Measurements from ENCODE around the gene CLEC19A.
"Not testable (repeated sequence)": the region's sequence is repeated elsewhere in the genome, so short reads cannot be mapped to it uniquely, and the experiment has no call there.

CLEC19A gene

DNA sequence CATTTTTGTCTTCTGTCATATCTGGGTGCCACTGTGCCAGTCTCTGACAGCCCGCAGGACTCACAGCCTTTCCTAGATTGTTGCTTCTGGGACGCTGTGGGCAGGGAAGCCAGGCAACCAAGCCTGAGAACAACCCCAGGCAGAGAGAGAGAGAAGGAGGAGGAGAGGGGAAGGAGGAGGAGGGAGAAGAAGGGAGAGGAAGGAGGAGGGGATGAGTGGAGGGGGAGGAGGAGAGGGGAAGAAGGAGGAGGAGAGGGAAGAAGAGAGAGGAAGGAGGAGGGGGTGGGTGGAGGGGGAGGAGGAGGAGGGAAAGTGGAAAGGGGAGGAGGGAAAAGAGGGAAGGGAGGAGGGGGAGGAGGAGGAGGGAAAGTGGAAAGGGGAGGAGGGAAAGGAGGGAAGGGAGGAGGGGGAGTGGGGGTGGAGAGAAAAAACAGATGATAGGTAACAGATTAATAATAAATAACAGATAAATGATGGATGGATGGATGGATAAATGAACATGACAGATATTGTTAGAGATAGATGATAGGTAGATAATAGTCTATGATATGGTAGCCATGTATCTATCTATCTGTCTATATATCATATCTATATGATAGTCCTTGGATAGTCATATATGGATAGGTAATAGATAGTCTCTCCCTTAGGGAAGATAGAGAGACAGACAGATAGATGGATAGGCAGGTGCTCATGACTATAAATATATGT lies 29.3 kb downstream of the CLEC19A start (continued):
- TF ChIP-seq, protein P1, sequence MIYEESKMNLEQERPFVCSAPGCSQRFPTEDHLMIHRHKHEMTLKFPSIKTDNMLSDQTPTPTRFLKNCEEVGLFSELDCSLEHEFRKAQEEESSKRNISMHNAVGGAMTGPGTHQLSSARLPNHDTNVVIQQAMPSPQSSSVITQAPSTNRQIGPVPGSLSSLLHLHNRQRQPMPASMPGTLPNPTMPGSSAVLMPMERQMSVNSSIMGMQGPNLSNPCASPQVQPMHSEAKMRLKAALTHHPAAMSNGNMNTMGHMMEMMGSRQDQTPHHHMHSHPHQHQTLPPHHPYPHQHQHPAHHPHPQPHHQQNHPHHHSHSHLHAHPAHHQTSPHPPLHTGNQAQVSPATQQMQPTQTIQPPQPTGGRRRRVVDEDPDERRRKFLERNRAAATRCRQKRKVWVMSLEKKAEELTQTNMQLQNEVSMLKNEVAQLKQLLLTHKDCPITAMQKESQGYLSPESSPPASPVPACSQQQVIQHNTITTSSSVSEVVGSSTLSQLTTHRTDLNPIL (CRISPR knock-in tag; IDR thresholded peaks at IDR 0.05; ENCODE audit: low read depth) = no peak
- TF ChIP-seq OSR1 (CRISPR knock-in tag; IDR thresholded peaks at IDR 0.05) = no peak
- TF ChIP-seq ZNF70 (CRISPR knock-in tag; IDR thresholded peaks at IDR 0.05) = no peak

DNA sequence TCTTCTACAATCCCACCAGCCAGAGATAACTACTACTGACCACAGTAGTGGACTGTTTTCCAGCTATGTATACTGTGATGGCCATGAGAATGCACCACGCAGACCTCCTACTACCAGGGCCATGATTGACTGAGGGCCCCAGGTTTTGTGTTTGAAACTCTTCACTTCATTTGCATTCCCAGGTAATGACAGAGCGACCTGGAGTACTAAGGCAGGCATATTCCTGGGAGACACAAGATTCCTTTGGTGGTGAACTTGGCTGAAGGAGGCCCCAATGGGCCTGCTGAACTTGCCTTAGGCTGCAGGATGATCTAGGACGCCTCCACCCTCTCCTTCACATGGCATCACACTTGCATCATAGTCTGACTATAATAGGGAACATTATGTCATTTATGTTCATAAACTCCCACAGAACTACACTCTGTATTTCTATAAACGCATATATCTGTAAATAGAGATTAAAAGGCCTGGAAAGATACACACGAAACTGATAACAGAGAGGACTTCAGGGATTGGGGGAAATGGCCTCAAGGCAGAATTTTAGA lies 30.4 kb downstream of the CLEC19A start:
- ATAC-seq = no peak
- TF ChIP-seq, protein P2, sequence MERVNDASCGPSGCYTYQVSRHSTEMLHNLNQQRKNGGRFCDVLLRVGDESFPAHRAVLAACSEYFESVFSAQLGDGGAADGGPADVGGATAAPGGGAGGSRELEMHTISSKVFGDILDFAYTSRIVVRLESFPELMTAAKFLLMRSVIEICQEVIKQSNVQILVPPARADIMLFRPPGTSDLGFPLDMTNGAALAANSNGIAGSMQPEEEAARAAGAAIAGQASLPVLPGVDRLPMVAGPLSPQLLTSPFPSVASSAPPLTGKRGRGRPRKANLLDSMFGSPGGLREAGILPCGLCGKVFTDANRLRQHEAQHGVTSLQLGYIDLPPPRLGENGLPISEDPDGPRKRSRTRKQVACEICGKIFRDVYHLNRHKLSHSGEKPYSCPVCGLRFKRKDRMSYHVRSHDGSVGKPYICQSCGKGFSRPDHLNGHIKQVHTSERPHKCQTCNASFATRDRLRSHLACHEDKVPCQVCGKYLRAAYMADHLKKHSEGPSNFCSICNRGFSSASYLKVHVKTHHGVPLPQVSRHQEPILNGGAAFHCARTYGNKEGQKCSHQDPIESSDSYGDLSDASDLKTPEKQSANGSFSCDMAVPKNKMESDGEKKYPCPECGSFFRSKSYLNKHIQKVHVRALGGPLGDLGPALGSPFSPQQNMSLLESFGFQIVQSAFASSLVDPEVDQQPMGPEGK (CRISPR knock-in tag; IDR thresholded peaks at IDR 0.05; ENCODE audit: borderline replicate concordance) = no peak
- TF ChIP-seq PPARA (CRISPR knock-in tag; IDR thresholded peaks at IDR 0.05; ENCODE audit: borderline replicate concordance) (no peak), ZC3H10 (CRISPR knock-in tag; IDR thresholded peaks at IDR 0.05) (no peak), CSDC2 (CRISPR knock-in tag; IDR thresholded peaks at IDR 0.05) (no peak)

DNA sequence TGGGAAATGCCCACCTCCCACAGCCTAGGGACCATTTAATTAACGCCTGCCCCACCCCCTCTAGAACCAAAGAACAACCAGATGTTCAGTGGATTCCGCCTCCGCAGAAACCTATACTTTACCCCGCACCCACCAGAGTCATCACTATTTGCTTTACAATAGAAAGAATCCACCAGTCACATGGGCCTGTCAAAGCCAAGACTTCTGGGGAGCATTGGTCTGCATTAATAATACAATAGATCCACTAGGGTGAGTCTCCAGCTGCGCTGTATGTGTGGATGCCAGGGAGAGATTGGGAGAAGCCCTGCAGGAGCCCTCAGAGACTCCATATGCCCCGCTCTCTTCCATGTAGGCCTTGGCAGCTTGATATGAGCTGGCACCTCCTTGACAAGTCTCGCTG lies 31.3 kb downstream of the CLEC19A start:
- TF ChIP-seq ARNTL (CRISPR knock-in tag; IDR thresholded peaks at IDR 0.05; ENCODE audit: borderline replicate concordance, low read depth) (no peak), RARB (CRISPR knock-in tag; IDR thresholded peaks at IDR 0.05) (no peak), ZFP30 (CRISPR knock-in tag; IDR thresholded peaks at IDR 0.05) (no peak), GLIS3 (CRISPR knock-in tag; IDR thresholded peaks at IDR 0.05) (no peak), ZNF8 (CRISPR knock-in tag; IDR thresholded peaks at IDR 0.05) (no peak), ZFP3 (CRISPR knock-in tag; IDR thresholded peaks at IDR 0.05) (no peak), ZNF565 (CRISPR knock-in tag; conservative IDR thresholded peaks at IDR 0.05; ENCODE audit: low read depth) (no peak), ZNF70 (CRISPR knock-in tag; IDR thresholded peaks at IDR 0.05) (no peak), OSR1 (CRISPR knock-in tag; IDR thresholded peaks at IDR 0.05) (no peak), TOX (CRISPR knock-in tag; IDR thresholded peaks at IDR 0.05; ENCODE audit: borderline replicate concordance) (no peak), CSDC2 (CRISPR knock-in tag; IDR thresholded peaks at IDR 0.05) (no peak)
- TF ChIP-seq, protein P3, sequence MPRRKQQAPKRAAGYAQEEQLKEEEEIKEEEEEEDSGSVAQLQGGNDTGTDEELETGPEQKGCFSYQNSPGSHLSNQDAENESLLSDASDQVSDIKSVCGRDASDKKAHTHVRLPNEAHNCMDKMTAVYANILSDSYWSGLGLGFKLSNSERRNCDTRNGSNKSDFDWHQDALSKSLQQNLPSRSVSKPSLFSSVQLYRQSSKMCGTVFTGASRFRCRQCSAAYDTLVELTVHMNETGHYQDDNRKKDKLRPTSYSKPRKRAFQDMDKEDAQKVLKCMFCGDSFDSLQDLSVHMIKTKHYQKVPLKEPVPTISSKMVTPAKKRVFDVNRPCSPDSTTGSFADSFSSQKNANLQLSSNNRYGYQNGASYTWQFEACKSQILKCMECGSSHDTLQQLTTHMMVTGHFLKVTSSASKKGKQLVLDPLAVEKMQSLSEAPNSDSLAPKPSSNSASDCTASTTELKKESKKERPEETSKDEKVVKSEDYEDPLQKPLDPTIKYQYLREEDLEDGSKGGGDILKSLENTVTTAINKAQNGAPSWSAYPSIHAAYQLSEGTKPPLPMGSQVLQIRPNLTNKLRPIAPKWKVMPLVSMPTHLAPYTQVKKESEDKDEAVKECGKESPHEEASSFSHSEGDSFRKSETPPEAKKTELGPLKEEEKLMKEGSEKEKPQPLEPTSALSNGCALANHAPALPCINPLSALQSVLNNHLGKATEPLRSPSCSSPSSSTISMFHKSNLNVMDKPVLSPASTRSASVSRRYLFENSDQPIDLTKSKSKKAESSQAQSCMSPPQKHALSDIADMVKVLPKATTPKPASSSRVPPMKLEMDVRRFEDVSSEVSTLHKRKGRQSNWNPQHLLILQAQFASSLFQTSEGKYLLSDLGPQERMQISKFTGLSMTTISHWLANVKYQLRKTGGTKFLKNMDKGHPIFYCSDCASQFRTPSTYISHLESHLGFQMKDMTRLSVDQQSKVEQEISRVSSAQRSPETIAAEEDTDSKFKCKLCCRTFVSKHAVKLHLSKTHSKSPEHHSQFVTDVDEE (CRISPR knock-in tag; IDR thresholded peaks at IDR 0.05) = no peak
- TF ChIP-seq, protein P2 (CRISPR knock-in tag; IDR thresholded peaks at IDR 0.05; ENCODE audit: borderline replicate concordance) = no peak
- TF ChIP-seq, protein P4, sequence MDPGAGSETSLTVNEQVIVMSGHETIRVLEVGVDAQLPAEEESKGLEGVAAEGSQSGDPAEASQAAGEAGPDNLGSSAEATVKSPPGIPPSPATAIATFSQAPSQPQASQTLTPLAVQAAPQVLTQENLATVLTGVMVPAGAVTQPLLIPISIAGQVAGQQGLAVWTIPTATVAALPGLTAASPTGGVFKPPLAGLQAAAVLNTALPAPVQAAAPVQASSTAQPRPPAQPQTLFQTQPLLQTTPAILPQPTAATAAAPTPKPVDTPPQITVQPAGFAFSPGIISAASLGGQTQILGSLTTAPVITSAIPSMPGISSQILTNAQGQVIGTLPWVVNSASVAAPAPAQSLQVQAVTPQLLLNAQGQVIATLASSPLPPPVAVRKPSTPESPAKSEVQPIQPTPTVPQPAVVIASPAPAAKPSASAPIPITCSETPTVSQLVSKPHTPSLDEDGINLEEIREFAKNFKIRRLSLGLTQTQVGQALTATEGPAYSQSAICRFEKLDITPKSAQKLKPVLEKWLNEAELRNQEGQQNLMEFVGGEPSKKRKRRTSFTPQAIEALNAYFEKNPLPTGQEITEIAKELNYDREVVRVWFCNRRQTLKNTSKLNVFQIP (CRISPR knock-in tag; IDR thresholded peaks at IDR 0.05; ENCODE audit: borderline replicate concordance, low read depth) = no peak
- TF ChIP-seq, protein P5, sequence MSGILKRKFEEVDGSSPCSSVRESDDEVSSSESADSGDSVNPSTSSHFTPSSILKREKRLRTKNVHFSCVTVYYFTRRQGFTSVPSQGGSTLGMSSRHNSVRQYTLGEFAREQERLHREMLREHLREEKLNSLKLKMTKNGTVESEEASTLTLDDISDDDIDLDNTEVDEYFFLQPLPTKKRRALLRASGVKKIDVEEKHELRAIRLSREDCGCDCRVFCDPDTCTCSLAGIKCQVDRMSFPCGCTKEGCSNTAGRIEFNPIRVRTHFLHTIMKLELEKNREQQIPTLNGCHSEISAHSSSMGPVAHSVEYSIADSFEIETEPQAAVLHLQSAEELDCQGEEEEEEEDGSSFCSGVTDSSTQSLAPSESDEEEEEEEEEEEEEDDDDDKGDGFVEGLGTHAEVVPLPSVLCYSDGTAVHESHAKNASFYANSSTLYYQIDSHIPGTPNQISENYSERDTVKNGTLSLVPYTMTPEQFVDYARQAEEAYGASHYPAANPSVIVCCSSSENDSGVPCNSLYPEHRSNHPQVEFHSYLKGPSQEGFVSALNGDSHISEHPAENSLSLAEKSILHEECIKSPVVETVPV (CRISPR knock-in tag; IDR thresholded peaks at IDR 0.05) = no peak
- ATAC-seq = no peak

DNA sequence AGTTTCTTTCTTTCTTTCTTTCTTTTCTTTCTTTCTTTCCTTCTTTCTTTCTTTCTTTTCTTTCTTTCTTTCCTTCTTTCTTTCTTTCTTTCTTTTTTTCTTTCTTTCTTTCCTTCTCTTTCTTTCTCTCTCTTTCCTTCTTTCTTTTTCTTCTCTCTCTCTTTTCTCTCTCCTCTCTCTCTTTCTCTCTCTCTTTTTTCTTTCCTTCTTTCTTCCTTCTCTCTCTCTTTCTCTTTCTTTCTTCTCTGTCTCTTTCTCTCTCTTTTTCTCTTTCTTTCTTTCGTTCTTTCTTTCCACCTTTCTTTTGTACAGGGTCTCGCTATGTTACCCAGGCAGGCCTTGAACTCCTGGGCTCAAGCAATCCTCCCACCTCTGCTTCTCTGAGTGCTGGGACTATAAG lies 35.7 kb downstream of the CLEC19A start:
- not testable (repeated sequence) for ATAC-seq

Data from SK-N-SH treated with all-trans-retinoic acid at 6 μM for 48 hours (cell line).